T-helper 1 cell treated with Interleukin-12 subunit alpha and Interleukin-12 subunit beta and Interleukin-4 antibody, amounts not matched to agents 30 μg/mL and 1 μg/mL, for 36 hours (primary cell): ENCODE measurements around the gene MAPKAP1.

Experiments
- H3K27ac Mint-ChIP-seq: one replicate; pipeline ENCODE4 v1.8.0; 2021; ENCODE audit warnings: mild to moderate bottlenecking, mixed read lengths
- H3K27me3 Mint-ChIP-seq: one replicate; pipeline ENCODE4 v1.8.0; 2021; ENCODE audit warnings: low read depth, mixed read lengths
- H3K36me3 Mint-ChIP-seq: one replicate; pipeline ENCODE4 v1.8.0; 2021; ENCODE audit warnings: low read depth, mixed read lengths
- H3K4me1 Mint-ChIP-seq: one replicate; pipeline ENCODE4 v1.8.0; 2021; ENCODE audit warnings: low read depth, mixed read lengths
- H3K4me3 Mint-ChIP-seq: one replicate; pipeline ENCODE4 v1.8.0; 2021; ENCODE audit warnings: mild to moderate bottlenecking, moderate library complexity, mixed read lengths
- H3K9me3 Mint-ChIP-seq: one replicate; pipeline ENCODE4 v1.8.0; 2021; ENCODE audit warnings: mixed read lengths

Gene MAPKAP1

DNA sequence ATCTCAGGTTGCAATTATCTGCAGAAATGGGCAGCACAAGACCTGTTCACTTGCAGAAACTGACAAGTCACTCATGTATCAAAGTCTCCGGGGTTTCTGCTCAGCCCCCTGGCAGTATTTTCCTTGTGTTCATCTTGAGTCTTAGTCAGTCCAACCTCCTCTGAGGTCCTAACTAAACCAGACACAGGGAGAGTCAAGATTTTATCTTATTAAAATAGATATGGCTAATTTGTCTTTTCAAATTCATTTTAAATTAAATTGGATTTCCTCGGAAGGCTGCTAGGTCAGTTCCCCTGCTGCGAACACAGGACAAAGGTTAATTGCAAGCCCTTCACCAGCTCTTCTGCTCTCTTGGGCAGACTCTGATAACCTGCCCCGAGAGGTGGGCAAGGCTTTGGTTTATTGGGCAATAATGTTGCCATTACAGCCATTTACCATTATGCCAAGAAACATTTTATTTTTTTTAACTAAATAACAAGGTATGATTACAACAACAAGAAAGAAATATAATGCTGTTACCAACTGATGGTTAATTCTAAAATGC lies 103.5 kb downstream of the MAPKAP1 start:
- no peaks in the 10 kb centered on the region for H3K27me3 Mint-ChIP-seq

GRCh38 chr9:125601961-125602360 lies 105.0 kb downstream of the MAPKAP1 start:
- Mint-ChIP-seq H3K9me3 (no peaks in the 10 kb centered on the region), H3K27ac (no peak overlapping the region), H3K27me3 (no peaks in the 10 kb centered on the region), H3K4me1 (no peaks in the 10 kb centered on the region), H3K4me3 (no peak overlapping the region), H3K36me3 (no peaks in the 10 kb centered on the region)

More for the DNA sequence above, 103.5 kb downstream of the MAPKAP1 start:
- Mint-ChIP-seq H3K9me3 (no peaks in the 10 kb centered on the region), H3K27ac (no peak overlapping the region), H3K36me3 (no peaks in the 10 kb centered on the region), H3K4me1 (no peaks in the 10 kb centered on the region), H3K4me3 (no peak overlapping the region)

- no peaks in the 10 kb centered on the region for H3K27me3 Mint-ChIP-seq
- no peaks in the 10 kb centered on the region for H3K36me3 Mint-ChIP-seq
- H3K4me1 Mint-ChIP-seq, result peaks cover 5% of the 10 kb centered on the region
- H3K4me3 Mint-ChIP-seq, result no peak overlapping the region
- H3K27ac Mint-ChIP-seq, result no peak overlapping the region
- H3K9me3 Mint-ChIP-seq, result no peaks in the 10 kb centered on the region
Measured at GRCh38 chr9:125600194-125600593, 106.8 kb downstream of the MAPKAP1 start.

GRCh38 chr9:125594223-125594610 lies 112.8 kb downstream of the MAPKAP1 start:
- no peaks in the 10 kb centered on the region for H3K36me3 Mint-ChIP-seq
- peaks cover 5% of the 10 kb centered on the region for H3K4me1 Mint-ChIP-seq
- no peak overlapping the region for H3K4me3 Mint-ChIP-seq
- H3K9me3 Mint-ChIP-seq, result no peaks in the 10 kb centered on the region
- H3K27ac Mint-ChIP-seq, result no peak overlapping the region
- no peaks in the 10 kb centered on the region for H3K27me3 Mint-ChIP-seq

DNA sequence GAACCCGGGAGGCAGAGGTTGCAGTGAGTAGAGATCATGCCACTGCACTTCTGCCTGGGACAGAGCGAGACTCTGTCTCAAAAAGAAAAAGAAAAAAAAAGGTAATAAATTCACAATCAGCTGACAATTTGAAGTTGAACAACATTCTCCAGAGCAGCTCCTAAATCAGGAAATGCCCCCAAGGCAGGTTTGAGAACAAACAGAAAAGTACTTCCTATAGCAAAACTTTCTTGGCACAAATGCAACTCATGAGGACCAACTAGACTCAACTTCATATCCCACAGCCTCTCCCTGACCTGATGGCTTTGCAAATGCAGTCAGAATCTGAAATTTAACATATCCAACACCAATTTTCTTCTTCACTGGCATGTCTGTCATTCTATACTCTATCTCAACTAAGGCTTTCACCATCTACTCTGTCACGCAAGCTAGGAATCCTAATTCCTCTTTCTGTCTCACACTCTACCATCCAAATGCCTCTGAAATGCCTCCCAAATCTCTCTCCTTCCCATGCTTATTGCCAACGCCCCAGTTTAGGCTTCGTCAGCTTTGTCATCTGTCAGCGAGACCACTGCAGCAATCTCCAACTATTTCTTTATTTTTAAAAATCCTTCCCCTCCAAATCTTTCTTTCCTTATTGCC lies 113.3 kb downstream of the MAPKAP1 start:
- peaks cover 6% of the 10 kb centered on the region for H3K4me1 Mint-ChIP-seq

DNA sequence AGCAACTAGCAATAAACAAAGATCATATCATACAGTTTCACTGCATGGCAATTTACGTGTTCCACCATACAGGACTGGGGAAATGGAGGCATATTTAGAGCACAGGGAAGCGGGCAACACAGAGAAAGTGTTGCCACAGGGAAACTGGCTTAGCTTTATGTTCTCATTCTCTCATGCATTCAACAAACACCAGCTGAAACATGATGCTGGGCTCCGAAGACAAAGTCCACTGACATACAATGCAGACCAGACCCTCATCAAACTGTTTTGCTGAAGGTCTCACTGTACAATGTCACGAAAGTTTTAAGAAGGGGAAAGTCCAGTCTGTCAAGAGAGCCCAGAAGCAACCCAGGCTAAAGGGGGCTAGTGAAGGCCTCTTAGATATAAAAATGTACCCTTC lies 115.1 kb downstream of the MAPKAP1 start:
- Mint-ChIP-seq H3K27me3 (no peaks in the 10 kb centered on the region), H3K4me3 (no peak overlapping the region), H3K36me3 (no peaks in the 10 kb centered on the region), H3K9me3 (no peaks in the 10 kb centered on the region), H3K27ac (no peak overlapping the region), H3K4me1 (peaks cover 9% of the 10 kb centered on the region)

More for the DNA sequence above, 113.3 kb downstream of the MAPKAP1 start:
- Mint-ChIP-seq H3K27me3 (no peaks in the 10 kb centered on the region), H3K4me3 (no peak overlapping the region), H3K36me3 (no peaks in the 10 kb centered on the region), H3K9me3 (no peaks in the 10 kb centered on the region), H3K27ac (no peak overlapping the region)

GRCh38 chr9:125591245-125591644 lies 115.8 kb downstream of the MAPKAP1 start:
- Mint-ChIP-seq H3K9me3 (no peaks in the 10 kb centered on the region), H3K36me3 (no peaks in the 10 kb centered on the region), H3K4me3 (no peak overlapping the region), H3K27me3 (no peaks in the 10 kb centered on the region), H3K4me1 (peaks cover 6% of the 10 kb centered on the region), H3K27ac (no peak overlapping the region)

GRCh38 chr9:125589287-125589686 lies 117.7 kb downstream of the MAPKAP1 start:
- peaks cover 3% of the 10 kb centered on the region for H3K4me1 Mint-ChIP-seq
- peaks cover 1% of the 10 kb centered on the region for H3K36me3 Mint-ChIP-seq
- no peaks in the 10 kb centered on the region for H3K9me3 Mint-ChIP-seq
- no peak overlapping the region for H3K27ac Mint-ChIP-seq
- no peak overlapping the region for H3K4me3 Mint-ChIP-seq
- no peaks in the 10 kb centered on the region for H3K27me3 Mint-ChIP-seq

GRCh38 chr9:125587819-125588460 lies 119.1 kb downstream of the MAPKAP1 start:
- H3K9me3 Mint-ChIP-seq, result no peaks in the 10 kb centered on the region
- no peaks in the 10 kb centered on the region for H3K27me3 Mint-ChIP-seq
- H3K4me3 Mint-ChIP-seq, result no peak overlapping the region
- H3K27ac Mint-ChIP-seq, result no peak overlapping the region
- H3K36me3 Mint-ChIP-seq, result peaks cover 1% of the 10 kb centered on the region
- peaks cover 3% of the 10 kb centered on the region for H3K4me1 Mint-ChIP-seq

DNA sequence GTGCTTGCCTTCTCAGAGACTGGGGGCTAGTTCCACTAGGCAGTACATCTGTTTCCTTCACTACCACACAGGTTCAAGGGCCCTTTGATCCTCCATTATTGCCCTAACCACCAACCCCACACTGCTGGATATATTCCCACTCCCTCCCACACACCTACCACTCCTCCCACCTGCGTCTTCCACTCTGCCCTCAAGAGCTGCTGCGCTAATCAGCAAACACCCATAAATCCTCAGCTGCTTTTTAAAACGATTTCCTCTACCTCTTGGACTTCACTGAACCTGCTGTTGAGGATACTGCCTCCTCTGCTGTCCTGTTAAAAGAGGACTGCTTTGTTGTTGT lies 120.9 kb downstream of the MAPKAP1 start:
- Mint-ChIP-seq H3K27ac (no peak overlapping the region), H3K4me1 (peaks cover 3% of the 10 kb centered on the region)

DNA sequence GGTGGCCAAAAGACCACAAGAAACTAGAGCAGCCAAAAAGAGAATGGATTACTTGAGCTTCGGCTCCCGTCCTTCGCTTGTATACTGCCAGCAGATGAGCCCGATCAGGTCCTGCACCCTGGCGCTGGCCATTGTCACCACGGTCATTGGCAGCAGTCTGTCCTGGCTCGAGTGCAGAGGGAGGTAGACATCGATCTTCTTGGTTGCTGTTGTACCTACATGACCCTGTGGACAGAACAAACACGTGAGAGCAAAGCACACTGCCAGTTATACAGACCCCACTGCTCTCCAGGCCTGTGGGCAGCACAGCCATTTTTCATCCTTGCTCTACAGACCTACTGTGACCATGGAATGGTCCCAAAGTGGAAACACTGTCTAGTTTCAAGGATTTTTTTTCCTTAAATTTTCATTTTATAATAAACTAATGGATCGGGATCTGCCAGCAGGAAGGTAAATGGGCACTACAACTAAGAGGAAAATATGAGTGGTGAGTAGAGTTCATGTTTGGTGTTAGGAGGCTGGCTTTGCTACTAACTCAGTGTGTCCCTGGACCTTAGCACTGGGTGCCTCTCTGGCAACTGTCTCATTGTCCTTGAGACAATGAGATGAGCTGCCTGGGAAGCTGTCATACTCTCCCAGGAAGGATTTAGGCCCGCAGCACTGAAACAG lies 121.4 kb downstream of the MAPKAP1 start:
- Mint-ChIP-seq H3K36me3 (peaks cover 11% of the 10 kb centered on the region), H3K4me3 (no peak overlapping the region), H3K4me1 (peaks cover 3% of the 10 kb centered on the region), H3K27me3 (no peaks in the 10 kb centered on the region), H3K9me3 (no peaks in the 10 kb centered on the region), H3K27ac (no peak overlapping the region)

More for the DNA sequence above, 120.9 kb downstream of the MAPKAP1 start:
- H3K36me3 Mint-ChIP-seq, result peaks cover 9% of the 10 kb centered on the region
- no peaks in the 10 kb centered on the region for H3K9me3 Mint-ChIP-seq
- no peaks in the 10 kb centered on the region for H3K27me3 Mint-ChIP-seq
- no peak overlapping the region for H3K4me3 Mint-ChIP-seq

- H3K27me3 Mint-ChIP-seq, result no peaks in the 10 kb centered on the region
- no peak overlapping the region for H3K27ac Mint-ChIP-seq
- peaks cover 30% of the 10 kb centered on the region for H3K36me3 Mint-ChIP-seq
- no peak overlapping the region for H3K4me3 Mint-ChIP-seq
- H3K9me3 Mint-ChIP-seq, result peaks cover 16% of the 10 kb centered on the region
- no peaks in the 10 kb centered on the region for H3K4me1 Mint-ChIP-seq
Measured at GRCh38 chr9:125580701-125581286, 126.2 kb downstream of the MAPKAP1 start.

GRCh38 chr9:125579030-125579932 lies 127.7 kb downstream of the MAPKAP1 start:
- H3K4me1 Mint-ChIP-seq, result no peaks in the 10 kb centered on the region
- no peak overlapping the region for H3K4me3 Mint-ChIP-seq
- H3K27ac Mint-ChIP-seq, result no peak overlapping the region
- H3K9me3 Mint-ChIP-seq, result peaks cover 25% of the 10 kb centered on the region
- no peaks in the 10 kb centered on the region for H3K27me3 Mint-ChIP-seq
- peaks cover 37% of the 10 kb centered on the region for H3K36me3 Mint-ChIP-seq
